Occipital lobe (tissue), 2 donors: Measurements from ENCODE around the gene SORCS3. TPM values are rescaled to one million over a fixed set of nuclear protein-coding genes. Genes with fewer than 3 reads are reported as not detected.

ENCODE experiments used
- DNase-seq: peaks from one replicate; lab custom pipeline; 2025; lab: John Stamatoyannopoulos, UW
- total RNA-seq: library from RNA; depleted of rRNA; stranded (reverse); fragments of >200 nt; gene quantifications from one replicate; pipeline ENCODE4 v1.2.3, GENCODE V29; 2014

Gene SORCS3
- total RNA-seq, 1 donor from 2014 or later: 23.7 TPM

- DNase-seq: no peak
Measured at GRCh38 chr10:104835422-104835821, 194.3 kb downstream of the SORCS3 start.

GRCh38 chr10:104842704-104843103 is 201.6 kb downstream of the SORCS3 start:
- DNase-seq: no peak

DNA sequence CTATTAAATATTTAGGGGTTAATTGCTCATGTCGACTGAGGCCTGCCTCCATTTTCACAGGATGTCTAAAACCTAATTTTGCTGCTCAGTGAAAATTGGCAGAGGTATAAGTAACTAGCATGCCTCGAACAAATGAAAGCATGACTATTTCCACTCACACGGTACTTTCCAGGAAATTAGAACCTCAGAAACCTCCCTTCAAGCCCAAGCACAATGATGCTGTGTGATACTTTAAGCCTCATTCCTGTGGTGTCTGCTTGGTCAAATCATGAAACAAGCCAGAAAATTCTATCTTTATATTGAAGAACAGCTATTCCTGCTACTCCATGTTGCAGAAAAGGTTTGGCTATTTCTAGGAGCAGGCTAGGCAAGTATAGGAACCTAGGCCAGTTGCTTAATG is 203.0 kb downstream of the SORCS3 start:
- DNase-seq: no peak

- DNase-seq: no peak
Measured at GRCh38 chr10:104850023-104850422, 208.9 kb downstream of the SORCS3 start.

- no peak for DNase-seq
Measured at GRCh38 chr10:104867966-104868598, 227.0 kb downstream of the SORCS3 start.

DNA sequence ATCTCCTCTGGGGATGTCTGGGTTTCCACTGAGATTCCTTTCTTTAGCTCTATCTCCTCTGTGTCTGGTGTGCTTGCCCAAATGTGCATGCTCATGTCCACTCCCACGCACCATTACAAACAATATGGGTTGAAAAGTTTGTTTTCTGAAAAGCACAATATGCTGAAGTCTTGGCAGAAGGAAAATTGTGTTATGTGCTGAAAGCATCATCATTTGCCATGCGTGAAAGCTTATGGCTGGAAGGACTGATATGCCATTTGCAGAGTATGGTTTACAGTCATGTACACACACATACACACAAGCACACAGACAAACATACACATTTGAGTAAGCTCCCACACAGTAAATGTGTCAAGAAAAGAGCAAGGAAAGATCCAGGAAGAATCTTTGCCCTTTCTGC is 231.6 kb downstream of the SORCS3 start:
- peak; percentile 11 for DNase-seq

DNA sequence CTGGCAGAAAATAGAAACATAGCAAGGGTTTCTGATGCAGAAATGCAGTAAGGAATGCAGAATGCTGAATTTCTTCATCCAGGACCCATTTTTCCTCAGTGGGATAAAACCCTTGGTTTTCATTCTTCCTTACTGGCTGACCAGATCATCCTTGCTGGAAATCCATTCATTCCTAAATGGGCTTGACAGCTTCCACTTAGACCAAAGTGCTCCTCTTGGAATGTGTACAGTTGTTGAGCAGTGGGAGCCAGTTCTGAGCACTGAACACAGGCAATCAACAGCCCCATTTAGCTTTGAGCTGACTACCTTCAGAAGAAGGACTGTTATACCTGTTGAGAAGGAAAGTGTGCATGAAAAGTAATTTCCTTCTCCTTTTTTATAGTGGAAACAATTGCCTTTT is 232.1 kb downstream of the SORCS3 start:
- no peak for DNase-seq

- DNase-seq: no peak
Measured at GRCh38 chr10:104875561-104875960, 234.5 kb downstream of the SORCS3 start.

DNA sequence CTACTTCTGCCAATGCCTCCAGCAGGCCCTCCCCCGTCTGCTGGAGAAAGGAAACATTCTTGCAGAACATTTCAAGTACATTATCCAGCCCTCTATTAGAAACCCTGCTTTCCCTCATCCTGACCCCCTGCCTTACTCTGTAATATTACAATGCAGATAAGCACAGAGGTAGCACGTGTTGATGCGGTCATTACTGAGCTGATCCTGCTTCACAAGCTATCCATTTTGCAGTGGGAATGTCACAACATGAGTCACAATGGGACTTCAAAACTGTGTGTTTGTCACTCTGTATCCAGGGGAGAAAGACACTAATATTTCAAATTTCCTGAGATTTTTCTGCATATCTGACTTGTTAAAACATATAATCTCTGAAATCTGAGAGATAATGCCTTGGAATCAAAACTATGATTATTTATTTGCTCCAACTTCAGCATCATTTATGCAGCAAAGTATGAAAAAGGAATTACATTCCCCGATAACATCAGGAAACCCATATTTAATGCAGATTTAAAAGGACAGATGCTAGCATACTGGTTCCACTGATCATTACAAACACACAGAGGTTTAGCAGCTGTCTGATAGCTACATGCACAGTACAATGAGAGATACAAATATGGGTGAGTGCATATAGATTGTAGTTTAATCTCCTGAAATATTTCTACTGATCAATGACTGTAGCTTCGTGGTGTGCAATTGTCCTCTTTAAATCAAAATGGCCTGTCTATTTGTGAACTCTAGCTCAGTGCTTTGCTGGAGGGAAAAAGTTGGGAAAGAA is 239.7 kb downstream of the SORCS3 start:
- no peak for DNase-seq

DNA sequence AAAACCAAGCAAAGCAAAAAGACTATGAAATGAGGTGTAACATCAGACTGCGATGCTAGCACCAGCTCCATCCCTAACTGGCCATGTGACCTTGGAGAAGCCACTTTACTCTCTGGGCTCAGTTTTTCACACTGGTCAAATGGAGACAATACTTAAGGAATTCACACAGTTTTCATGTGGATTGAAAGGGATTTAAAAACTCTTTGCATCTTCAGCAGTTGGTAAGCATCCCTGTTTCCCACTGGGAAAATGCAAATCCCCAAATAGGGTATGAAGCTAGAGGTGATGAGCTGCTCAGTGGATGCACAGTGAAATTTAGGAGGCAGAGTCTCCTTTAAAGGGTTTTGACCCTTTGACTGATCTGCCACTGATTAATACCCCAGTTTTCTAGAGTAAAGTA is 240.7 kb downstream of the SORCS3 start:
- no peak for DNase-seq

GRCh38 chr10:104892879-104893617 is 252.0 kb downstream of the SORCS3 start:
- no peak for DNase-seq

DNA sequence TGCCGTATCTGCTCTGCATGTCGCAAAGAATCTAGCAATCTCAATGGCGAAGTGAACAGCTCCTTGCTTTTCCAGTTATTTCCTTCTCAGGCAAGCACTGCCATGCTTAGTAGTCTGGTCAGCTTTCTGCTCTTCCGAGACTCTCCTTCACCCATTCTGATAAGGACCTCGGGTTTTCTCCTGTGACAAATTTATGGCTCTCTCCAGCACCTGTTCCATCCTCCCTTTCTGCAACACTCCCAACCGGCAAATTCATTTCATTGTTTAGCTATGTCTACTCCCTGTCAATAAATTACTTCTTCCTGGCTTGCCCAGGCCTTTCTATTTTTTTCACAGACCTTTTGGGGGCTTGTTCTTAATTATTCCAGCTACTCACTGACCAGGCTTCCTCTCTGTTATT is 252.6 kb downstream of the SORCS3 start:
- DNase-seq: no peak

DNA sequence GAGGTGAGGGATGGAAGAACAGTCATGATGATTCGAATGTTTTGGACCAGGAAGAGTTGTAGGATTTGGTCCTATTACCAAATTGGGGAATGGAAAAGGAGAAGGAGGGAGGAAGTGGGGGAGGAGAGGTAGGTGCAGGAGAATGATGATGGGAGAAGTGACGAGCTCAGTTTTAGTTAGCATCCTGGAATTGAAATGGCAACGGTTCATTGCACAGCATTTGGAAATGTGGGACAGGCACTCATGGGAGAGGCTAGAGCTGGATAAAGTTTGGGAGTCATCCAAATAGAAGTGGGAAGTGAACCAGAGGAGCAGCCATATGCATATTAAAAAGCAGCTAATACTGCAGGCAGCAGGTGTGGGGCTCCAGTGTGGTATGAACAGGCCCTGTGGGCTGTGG is 253.6 kb downstream of the SORCS3 start:
- DNase-seq: peak; percentile 28

GRCh38 chr10:104895541-104895940 is 254.5 kb downstream of the SORCS3 start:
- DNase-seq: no peak

DNA sequence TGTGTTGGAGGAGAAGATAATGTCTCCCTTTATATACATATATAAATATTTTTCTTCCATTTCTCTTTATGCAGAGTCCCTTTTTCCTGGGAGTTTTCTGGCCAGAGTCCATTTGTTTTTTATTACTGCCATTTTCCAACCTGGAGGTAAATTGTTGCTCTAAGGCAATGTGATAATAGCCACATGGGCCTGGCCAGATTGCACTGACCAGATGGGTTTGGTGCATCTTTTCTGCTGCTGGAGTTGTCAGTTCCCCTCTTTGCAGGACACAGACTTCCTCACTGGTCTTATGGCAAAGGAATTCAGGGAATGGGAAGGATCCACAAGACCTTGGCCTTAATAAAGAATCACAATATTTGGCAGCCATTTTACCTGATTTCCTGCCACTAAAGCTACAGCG is 254.9 kb downstream of the SORCS3 start:
- DNase-seq: no peak

- DNase-seq: no peak
Measured at GRCh38 chr10:104897696-104898095, 256.6 kb downstream of the SORCS3 start.

DNA sequence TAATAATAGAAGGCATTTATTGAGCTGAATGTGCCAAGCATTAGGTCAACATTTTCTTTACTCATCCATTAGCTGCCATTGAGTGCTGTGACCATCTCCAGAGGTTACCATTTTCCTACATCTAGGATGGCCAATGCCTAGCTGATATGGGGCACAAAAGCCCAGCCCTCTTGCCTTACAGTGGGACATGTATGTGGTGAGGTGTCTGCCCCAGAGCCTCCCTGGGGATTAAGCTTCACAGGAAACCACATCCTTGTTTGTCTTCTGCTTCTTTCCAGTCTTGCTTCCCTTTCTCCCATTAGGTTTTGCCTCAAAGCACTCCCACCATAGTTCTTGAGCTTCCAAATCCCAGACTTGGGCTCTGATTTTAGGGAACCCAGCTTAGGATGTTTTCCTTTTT is 258.7 kb downstream of the SORCS3 start:
- DNase-seq: no peak

GRCh38 chr10:104903433-104903832 is 262.3 kb downstream of the SORCS3 start:
- DNase-seq: no peak

- no peak for DNase-seq
Measured at GRCh38 chr10:104904753-104905323, 263.7 kb downstream of the SORCS3 start.

- DNase-seq: no peak
Measured at GRCh38 chr10:104906112-104906511, 265.0 kb downstream of the SORCS3 start.

DNA sequence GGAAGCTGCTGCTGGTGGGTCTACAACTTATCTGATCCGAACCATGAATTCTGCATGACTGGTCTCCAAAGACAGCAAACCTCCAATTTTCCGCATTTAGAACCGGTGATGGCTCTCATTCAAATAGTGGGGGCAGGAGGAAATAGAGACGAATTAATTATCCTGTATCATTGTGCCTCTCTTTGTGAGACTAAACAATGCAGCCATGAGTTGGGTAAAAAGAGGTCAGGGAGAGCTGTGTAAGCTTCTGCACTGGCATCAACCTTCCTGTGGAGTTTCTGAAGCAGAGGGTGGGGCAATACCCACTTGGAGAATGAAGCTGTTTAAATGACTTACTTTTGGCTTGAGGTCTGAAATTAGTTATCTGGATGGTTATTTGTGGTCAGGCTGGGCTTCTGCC is 266.4 kb downstream of the SORCS3 start:
- no peak for DNase-seq

- no peak for DNase-seq
Measured at GRCh38 chr10:104908581-104908980, 267.5 kb downstream of the SORCS3 start.
